HepG2 (cell line): ENCODE data around the gene CAPN11. TPM values are rescaled to one million over a fixed set of nuclear protein-coding genes. Genes with fewer than 3 reads are reported as not detected.

Experiments used
- ARHGAP35 ChIP-seq: sonication (generic); formaldehyde crosslinking; IDR thresholded peaks from 2 replicates; pipeline ENCODE4 v1.9.0; 2022; ENCODE audit warnings: mild to moderate bottlenecking, inconsistent platforms, moderate library complexity, missing genetic modification reagents, borderline replicate concordance
- EP300 ChIP-seq, 3 experiments: sonication (generic) in 1 of 3; formaldehyde crosslinking in 1 of 3; IDR thresholded peaks; 2 replicates each; pipeline versions ENCODE4 v1.5.1 to v1.6.1; 2011 to 2020; ENCODE audit warnings: low read depth in 2 of 3, low read length in 2 of 3, borderline replicate concordance in 1 of 3, improper control_type of control experiment in 1 of 3, mild to moderate bottlenecking in 1 of 3, missing genetic modification reagents in 1 of 3, moderate library complexity in 1 of 3
- FOXO1 ChIP-seq: sonication (generic); formaldehyde crosslinking; IDR thresholded peaks from 2 replicates; pipeline ENCODE4 v1.4.0; 2020; ENCODE audit warnings: missing genetic modification reagents
- HMG20A ChIP-seq: IDR thresholded peaks from 2 replicates; pipeline ENCODE4 v1.6.1; 2016; ENCODE audit warnings: borderline replicate concordance
- KLF12 ChIP-seq: sonication (generic); formaldehyde crosslinking; IDR thresholded peaks from 2 replicates; pipeline ENCODE4 v1.4.0; 2020; ENCODE audit warnings: missing genetic modification reagents, borderline replicate concordance
- NONO ChIP-seq, 2 experiments: fragments of 450-650 bp in 1 of 2; sonication (generic) in 1 of 2; formaldehyde crosslinking in 1 of 2; IDR thresholded peaks in 1 of 2; conservative IDR thresholded peaks in 1 of 2; 2 replicates each; pipeline versions ENCODE4 v1.6.1 to v1.8.0; 2017 to 2022; ENCODE audit warnings: mild to moderate bottlenecking in 1 of 2, missing genetic modification reagents in 1 of 2, moderate library complexity in 1 of 2
- PHF21A ChIP-seq: sonication (generic); formaldehyde crosslinking; IDR thresholded peaks from 2 replicates; pipeline ENCODE4 v1.5.0; 2020; ENCODE audit warnings: mild to moderate bottlenecking, missing genetic modification reagents
- RBFOX2 ChIP-seq: fragments of 200-400 bp; formaldehyde crosslinking; IDR thresholded peaks from 2 replicates; pipeline ENCODE4 v1.6.1; 2017; ENCODE audit warnings: low read depth, mild to moderate bottlenecking, low read length
- REL ChIP-seq: sonication (generic); formaldehyde crosslinking; conservative IDR thresholded peaks from 2 replicates; pipeline ENCODE4 v1.8.0; 2022; ENCODE audit warnings: mild to moderate bottlenecking, missing genetic modification reagents, moderate library complexity
- SATB2 ChIP-seq: sonication (generic); formaldehyde crosslinking; IDR thresholded peaks from 2 replicates; pipeline ENCODE4 v1.5.0; 2020; ENCODE audit warnings: missing genetic modification reagents
- SP4 ChIP-seq: sonication (generic); formaldehyde crosslinking; IDR thresholded peaks from 2 replicates; pipeline ENCODE4 v1.8.1; 2023; ENCODE audit warnings: mild to moderate bottlenecking, missing genetic modification reagents
- ZNF44 ChIP-seq: sonication (generic); formaldehyde crosslinking; IDR thresholded peaks from 2 replicates; pipeline ENCODE4 v1.5.1; 2020; ENCODE audit warnings: mild to moderate bottlenecking, missing genetic modification reagents
- ZNF550 ChIP-seq: sonication (generic); formaldehyde crosslinking; IDR thresholded peaks from 2 replicates; pipeline ENCODE4 v1.4.0; 2020; ENCODE audit warnings: mild to moderate bottlenecking, missing genetic modification reagents, borderline replicate concordance
- ZNF576 ChIP-seq: sonication (generic); formaldehyde crosslinking; IDR thresholded peaks from 2 replicates; pipeline ENCODE4 v1.4.0; 2020; ENCODE audit warnings: mild to moderate bottlenecking, missing genetic modification reagents
- ZNF577 ChIP-seq: sonication (generic); formaldehyde crosslinking; IDR thresholded peaks from 2 replicates; pipeline ENCODE4 v1.4.0; 2020; ENCODE audit warnings: mild to moderate bottlenecking, low read depth, missing genetic modification reagents, borderline replicate concordance
- ZNF788 ChIP-seq: sonication (generic); formaldehyde crosslinking; IDR thresholded peaks from 2 replicates; pipeline ENCODE4 v1.5.0; 2020; ENCODE audit warnings: mild to moderate bottlenecking, missing genetic modification reagents, borderline replicate concordance
- ZNF790 ChIP-seq: sonication (generic); formaldehyde crosslinking; IDR thresholded peaks from 2 replicates; pipeline ENCODE4 v1.8.0; 2022; ENCODE audit warnings: missing genetic modification reagents, mild to moderate bottlenecking, borderline replicate concordance
- ZNF83 ChIP-seq: sonication (generic); formaldehyde crosslinking; IDR thresholded peaks from 2 replicates; pipeline ENCODE4 v1.4.0; 2020; ENCODE audit warnings: missing genetic modification reagents, mild to moderate bottlenecking, borderline replicate concordance
- ZNF883 ChIP-seq: sonication (generic); formaldehyde crosslinking; IDR thresholded peaks from 2 replicates; pipeline ENCODE4 v1.5.1; 2020; ENCODE audit warnings: mild to moderate bottlenecking, missing genetic modification reagents; ENCODE audit errors: not compliant biosample characterization
- ZSCAN29 ChIP-seq: sonication (generic); formaldehyde crosslinking; conservative IDR thresholded peaks from 2 replicates; pipeline ENCODE4 v1.4.0; 2020; ENCODE audit warnings: mild to moderate bottlenecking, missing genetic modification reagents
- polyA plus RNA-seq, 8 experiments: library from polyadenylated mRNA; depleted of rRNA in 3 of 8; stranded (reverse) in 7 of 8; unstranded in 1 of 8; fragments of >200 nt; fragmentation: Illumina TruSeq in 4 of 8; extraction: Trizol in 4 of 8; gene quantifications; 2 replicates each; pipeline versions ENCODE4 v1.2.1 to v1.2.3, GENCODE V29; 2011 to 2016; ENCODE audit warnings: low read depth in 4 of 8, missing spikeins in 1 of 8, mixed read lengths in 1 of 8; ENCODE audit not compliant: insufficient read depth in 1 of 8
- total RNA-seq, 5 experiments: library from RNA; depleted of rRNA; stranded (reverse); fragments of >200 nt; fragmentation: Illumina TruSeq; extraction: Trizol; gene quantifications; 2 replicates each; pipeline ENCODE4 v1.2.3, GENCODE V29; 2016; ENCODE audit warnings: low read depth in 1 of 5
- TF ChIP-seq, protein P1 (sequence below): sonication (generic); formaldehyde crosslinking; IDR thresholded peaks from 2 replicates; pipeline ENCODE4; 2020; ENCODE audit warnings: missing genetic modification reagents, mild to moderate bottlenecking, borderline replicate concordance

The CAPN11 gene
- total and polyA plus RNA-seq, 2 of the 13 experiments (the other 11 are each of a cell fraction or from before 2014, with no cell fraction given): 0.07 to 0.11 TPM

GRCh38 chr6:44219053-44219814 is 60.6 kb downstream of the CAPN11 start (continued):
- TF ChIP-seq, protein P1, sequence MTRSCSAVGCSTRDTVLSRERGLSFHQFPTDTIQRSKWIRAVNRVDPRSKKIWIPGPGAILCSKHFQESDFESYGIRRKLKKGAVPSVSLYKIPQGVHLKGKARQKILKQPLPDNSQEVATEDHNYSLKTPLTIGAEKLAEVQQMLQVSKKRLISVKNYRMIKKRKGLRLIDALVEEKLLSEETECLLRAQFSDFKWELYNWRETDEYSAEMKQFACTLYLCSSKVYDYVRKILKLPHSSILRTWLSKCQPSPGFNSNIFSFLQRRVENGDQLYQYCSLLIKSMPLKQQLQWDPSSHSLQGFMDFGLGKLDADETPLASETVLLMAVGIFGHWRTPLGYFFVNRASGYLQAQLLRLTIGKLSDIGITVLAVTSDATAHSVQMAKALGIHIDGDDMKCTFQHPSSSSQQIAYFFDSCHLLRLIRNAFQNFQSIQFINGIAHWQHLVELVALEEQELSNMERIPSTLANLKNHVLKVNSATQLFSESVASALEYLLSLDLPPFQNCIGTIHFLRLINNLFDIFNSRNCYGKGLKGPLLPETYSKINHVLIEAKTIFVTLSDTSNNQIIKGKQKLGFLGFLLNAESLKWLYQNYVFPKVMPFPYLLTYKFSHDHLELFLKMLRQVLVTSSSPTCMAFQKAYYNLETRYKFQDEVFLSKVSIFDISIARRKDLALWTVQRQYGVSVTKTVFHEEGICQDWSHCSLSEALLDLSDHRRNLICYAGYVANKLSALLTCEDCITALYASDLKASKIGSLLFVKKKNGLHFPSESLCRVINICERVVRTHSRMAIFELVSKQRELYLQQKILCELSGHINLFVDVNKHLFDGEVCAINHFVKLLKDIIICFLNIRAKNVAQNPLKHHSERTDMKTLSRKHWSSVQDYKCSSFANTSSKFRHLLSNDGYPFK (CRISPR knock-in tag): peak; percentile 69; the same call in 1 of the 2 replicates
- no peak for TF ChIP-seq ZNF577 (CRISPR knock-in tag)
- TF ChIP-seq FOXO1 (CRISPR knock-in tag): peak; percentile 66; the same call in 1 of the 2 replicates
- no peak for TF ChIP-seq ZNF576
- peak; percentile 53 for TF ChIP-seq ZNF883
- TF ChIP-seq ZSCAN29: peak; percentile 84
- peak; percentile 82 for TF ChIP-seq RBFOX2
- peak; percentile 68; the same call in 1 of the 2 replicates for TF ChIP-seq KLF12 (CRISPR knock-in tag)
- TF ChIP-seq HMG20A: 0 out of 2 replicates have a peak, but pooled peaks have one; percentile 18
- TF ChIP-seq REL (CRISPR knock-in tag): 0 out of 2 replicates have a peak, but pooled peaks have one; percentile 53
- TF ChIP-seq ZNF788 (CRISPR knock-in tag): peak; percentile 70; the same call in 1 of the 2 replicates
- peak; percentile 70; the same call in 1 of the 2 replicates for TF ChIP-seq SATB2 (CRISPR knock-in tag)
- peak; percentile 76; the same call in 1 of the 2 replicates for TF ChIP-seq ZNF44 (CRISPR knock-in tag)
- no peak for TF ChIP-seq ZNF790 (CRISPR knock-in tag)
- peak; percentile 90; the same call in 1 of the 2 replicates for TF ChIP-seq ZNF83 (CRISPR knock-in tag)
- peak in 1 of 2 experiments; percentile 39; a peak in 1 of 4 replicates for TF ChIP-seq EP300 (IDR thresholded peaks at IDR 0.05; ENCODE audit: low read depth in 2 of 2, low read length in 2 of 2)
- 0 out of 2 replicates have a peak, but pooled peaks have one; percentile 52 for TF ChIP-seq EP300 (CRISPR knock-in tag; IDR thresholded peaks at IDR 0.05; ENCODE audit: borderline replicate concordance)
- TF ChIP-seq PHF21A (CRISPR knock-in tag): peak; percentile 88
- peak; percentile 92 for TF ChIP-seq ARHGAP35
- TF ChIP-seq SP4: peak; percentile 71
- no peak for TF ChIP-seq NONO (IDR thresholded peaks at IDR 0.05)
- peak; percentile 55; the same call in 1 of the 2 replicates for TF ChIP-seq NONO (CRISPR knock-in tag; conservative IDR thresholded peaks at IDR 0.05)
- peak; percentile 88; the same call in 1 of the 2 replicates for TF ChIP-seq ZNF550
